SW480 (cell line): ENCODE results near the gene EPB41L1.

ENCODE experiments used
- DNase-seq: peaks from one replicate; pipeline ENCODE4 v3.0.0-alpha.2; 2016; ENCODE audit warnings: low spot score

The EPB41L1 gene

GRCh38 chr20:36281785-36282380, 127.3 kb downstream of the EPB41L1 start:
- no peak for DNase-seq
